ENCODE results near the gene NR4A3. TPM values are rescaled to one million over a fixed set of nuclear protein-coding genes. Genes with fewer than 3 reads are reported as not detected.
A peak's percentile ranks its signal among the peaks of the same experiment; 100 is the strongest.

NR4A3 gene
- total RNA-seq, 1 experiment from 2014 or later, result 0.45 TPM

DNA sequence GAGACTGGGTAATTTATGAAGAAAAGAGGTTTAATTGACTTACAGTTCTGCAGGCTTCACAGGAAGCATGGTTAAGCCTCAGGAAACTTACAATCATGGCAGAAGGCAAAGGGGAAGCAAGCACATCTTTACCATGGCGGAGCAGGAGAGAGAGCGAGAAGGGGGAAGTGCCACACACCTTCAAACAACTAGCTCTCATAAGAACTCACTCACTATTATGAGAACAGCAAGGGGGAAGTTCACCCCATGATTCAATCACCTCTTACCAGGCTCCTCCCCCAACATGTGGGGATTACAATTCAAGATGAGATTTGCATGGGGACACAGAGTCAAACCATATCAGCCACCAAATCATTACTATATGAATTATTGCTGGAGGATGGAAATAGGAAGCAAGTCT, 54.5 kb downstream of the NR4A3 start:
- Histone ChIP-seq H3K36me3 (ENCODE audit: insufficient read depth, low read length) (no peaks in the 10 kb centered on the region), H3K79me2 (ENCODE audit: low read length) (no peaks in the 10 kb centered on the region), H4K20me1 (ENCODE audit: insufficient read depth, low read depth, low read length) (no peaks in the 10 kb centered on the region), H3K4me2 (ENCODE audit: low read depth, low read length, poor library complexity, severe bottlenecking) (peak overlapping the region; percentile 30), H3K4me3 (ENCODE audit: low read length) (no peak overlapping the region), H3K9ac (ENCODE audit: low read length) (no peak overlapping the region), H3K9me3 (ENCODE audit: low read length) (no peaks in the 10 kb centered on the region), H2AFZ (ENCODE audit: low read length) (peak overlapping the region; percentile 77; the same call in 1 of the 2 replicates), H3K27me3 (ENCODE audit: low read length) (no peaks in the 10 kb centered on the region), H3K9me2 (replicated peaks; ENCODE audit: insufficient read depth, low read length) (no peaks in the 10 kb centered on the region), H3K4me1 (ENCODE audit: low read length) (peaks cover 10% of the 10 kb centered on the region), H3K27ac (ENCODE audit: low read length) (no peak overlapping the region)
- peak; percentile 78 for DNase-seq

- H4K20me1 ChIP-seq (ENCODE audit: insufficient read depth, low read depth, low read length), result no peaks in the 10 kb centered on the region
- H3K36me3 ChIP-seq (ENCODE audit: insufficient read depth, low read length), result no peaks in the 10 kb centered on the region
- H3K9me3 ChIP-seq (ENCODE audit: low read length), result no peaks in the 10 kb centered on the region
- no peak overlapping the region for H3K27ac ChIP-seq (ENCODE audit: low read length)
- H3K9ac ChIP-seq (ENCODE audit: low read length), result no peak overlapping the region
- no peaks in the 10 kb centered on the region for H3K79me2 ChIP-seq (ENCODE audit: low read length)
- H2AFZ ChIP-seq (ENCODE audit: low read length), result no peak overlapping the region
- DNase-seq, result no peak
- H3K4me1 ChIP-seq (ENCODE audit: low read length), result peaks cover 10% of the 10 kb centered on the region
- H3K9me2 ChIP-seq (replicated peaks; ENCODE audit: insufficient read depth, low read length), result no peaks in the 10 kb centered on the region
- no peak overlapping the region for H3K4me2 ChIP-seq (ENCODE audit: low read depth, low read length, poor library complexity, severe bottlenecking)
- no peak overlapping the region for H3K4me3 ChIP-seq (ENCODE audit: low read length)
- no peaks in the 10 kb centered on the region; the same call in 1 of the 2 replicates for H3K27me3 ChIP-seq (ENCODE audit: low read length)
Observed at GRCh38 chr9:99878651-99879050, 57.0 kb downstream of the NR4A3 start.

- Histone ChIP-seq H3K79me2 (ENCODE audit: low read length) (no peaks in the 10 kb centered on the region), H3K4me2 (ENCODE audit: low read depth, low read length, poor library complexity, severe bottlenecking) (no peak overlapping the region), H3K4me3 (ENCODE audit: low read length) (no peak overlapping the region), H3K4me1 (ENCODE audit: low read length) (no peaks in the 10 kb centered on the region; the same call in 1 of the 2 replicates), H2AFZ (ENCODE audit: low read length) (no peak overlapping the region), H3K9me2 (replicated peaks; ENCODE audit: insufficient read depth, low read length) (no peaks in the 10 kb centered on the region), H3K27ac (ENCODE audit: low read length) (no peak overlapping the region), H4K20me1 (ENCODE audit: insufficient read depth, low read depth, low read length) (no peaks in the 10 kb centered on the region), H3K9me3 (ENCODE audit: low read length) (no peaks in the 10 kb centered on the region), H3K9ac (ENCODE audit: low read length) (no peak overlapping the region), H3K36me3 (ENCODE audit: insufficient read depth, low read length) (no peaks in the 10 kb centered on the region), H3K27me3 (ENCODE audit: low read length) (no peaks in the 10 kb centered on the region; the same call in 1 of the 2 replicates)
- DNase-seq, result no peak
Observed at GRCh38 chr9:99881769-99882168, 60.1 kb downstream of the NR4A3 start.

GRCh38 chr9:99885747-99886146, 64.1 kb downstream of the NR4A3 start:
- Histone ChIP-seq H3K9me2 (replicated peaks; ENCODE audit: insufficient read depth, low read length) (no peaks in the 10 kb centered on the region), H3K27me3 (ENCODE audit: low read length) (no peaks in the 10 kb centered on the region; the same call in 1 of the 2 replicates), H3K9me3 (ENCODE audit: low read length) (no peaks in the 10 kb centered on the region), H4K20me1 (ENCODE audit: insufficient read depth, low read depth, low read length) (no peaks in the 10 kb centered on the region), H3K4me2 (ENCODE audit: low read depth, low read length, poor library complexity, severe bottlenecking) (no peak overlapping the region), H3K4me3 (ENCODE audit: low read length) (no peak overlapping the region), H3K79me2 (ENCODE audit: low read length) (no peaks in the 10 kb centered on the region), H3K9ac (ENCODE audit: low read length) (no peak overlapping the region), H3K27ac (ENCODE audit: low read length) (no peak overlapping the region), H2AFZ (ENCODE audit: low read length) (no peak overlapping the region), H3K36me3 (ENCODE audit: insufficient read depth, low read length) (no peaks in the 10 kb centered on the region), H3K4me1 (ENCODE audit: low read length) (no peaks in the 10 kb centered on the region)
- no peak for DNase-seq

DNA sequence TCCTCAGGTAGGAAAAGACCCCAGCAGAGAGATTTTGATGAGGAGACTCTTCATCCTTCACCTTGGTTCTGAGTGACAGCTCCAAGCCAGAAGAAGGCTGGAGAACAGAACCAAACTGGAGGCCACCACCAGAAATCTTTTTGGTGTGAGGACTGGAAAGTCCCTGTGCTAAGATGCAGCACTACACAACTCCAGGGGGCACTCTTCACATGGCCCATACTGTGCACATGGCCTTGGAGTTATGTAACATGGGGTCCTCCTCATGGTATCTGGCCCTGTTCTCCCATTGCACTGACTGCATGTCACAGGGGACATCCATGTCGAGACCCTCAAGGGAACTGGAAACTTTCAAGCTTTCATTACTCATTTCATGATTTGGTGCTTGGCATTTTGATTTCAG, 67.4 kb downstream of the NR4A3 start:
- Histone ChIP-seq H3K27me3 (ENCODE audit: low read length) (no peaks in the 10 kb centered on the region), H3K27ac (ENCODE audit: low read length) (no peak overlapping the region), H3K4me1 (ENCODE audit: low read length) (no peaks in the 10 kb centered on the region), H3K4me2 (ENCODE audit: low read depth, low read length, poor library complexity, severe bottlenecking) (no peak overlapping the region), H3K4me3 (ENCODE audit: low read length) (no peak overlapping the region), H4K20me1 (ENCODE audit: insufficient read depth, low read depth, low read length) (no peaks in the 10 kb centered on the region), H3K9me2 (replicated peaks; ENCODE audit: insufficient read depth, low read length) (no peaks in the 10 kb centered on the region), H3K9ac (ENCODE audit: low read length) (no peak overlapping the region), H3K79me2 (ENCODE audit: low read length) (no peaks in the 10 kb centered on the region), H3K36me3 (ENCODE audit: insufficient read depth, low read length) (no peaks in the 10 kb centered on the region), H2AFZ (ENCODE audit: low read length) (no peak overlapping the region), H3K9me3 (ENCODE audit: low read length) (no peaks in the 10 kb centered on the region)
- DNase-seq, result peak; percentile 51

GRCh38 chr9:99894826-99895225, 73.1 kb downstream of the NR4A3 start:
- H3K9me3 ChIP-seq (ENCODE audit: low read length), result no peaks in the 10 kb centered on the region
- no peaks in the 10 kb centered on the region for H3K36me3 ChIP-seq (ENCODE audit: insufficient read depth, low read length)
- no peak overlapping the region for H3K27ac ChIP-seq (ENCODE audit: low read length)
- no peak overlapping the region for H3K4me3 ChIP-seq (ENCODE audit: low read length)
- H3K4me1 ChIP-seq (ENCODE audit: low read length), result no peaks in the 10 kb centered on the region
- no peak for DNase-seq
- H3K4me2 ChIP-seq (ENCODE audit: low read depth, low read length, poor library complexity, severe bottlenecking), result no peak overlapping the region
- no peaks in the 10 kb centered on the region for H3K79me2 ChIP-seq (ENCODE audit: low read length)
- H3K27me3 ChIP-seq (ENCODE audit: low read length), result no peaks in the 10 kb centered on the region
- no peaks in the 10 kb centered on the region for H3K9me2 ChIP-seq (replicated peaks; ENCODE audit: insufficient read depth, low read length)
- no peak overlapping the region for H3K9ac ChIP-seq (ENCODE audit: low read length)
- no peaks in the 10 kb centered on the region for H4K20me1 ChIP-seq (ENCODE audit: insufficient read depth, low read depth, low read length)
- H2AFZ ChIP-seq (ENCODE audit: low read length), result no peak overlapping the region

DNA sequence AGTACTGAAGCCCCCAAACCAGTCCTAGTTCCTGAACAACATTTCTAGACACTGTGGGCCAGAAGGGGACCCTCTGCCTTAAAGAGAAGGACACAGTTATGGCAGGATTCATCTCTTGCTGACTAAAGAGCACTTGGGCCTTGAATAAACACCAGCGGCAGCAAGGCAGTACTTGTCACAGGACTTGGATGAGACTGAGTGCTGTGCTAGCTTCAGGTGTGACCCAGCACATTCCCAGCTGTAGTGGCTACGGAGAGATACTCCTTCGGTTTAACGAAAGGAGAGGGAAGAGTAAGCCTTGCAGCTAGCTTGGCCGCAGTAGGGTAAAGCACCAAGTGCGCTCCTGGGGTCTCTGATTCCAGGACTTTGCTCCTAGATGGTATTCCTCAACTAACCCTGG, 73.8 kb downstream of the NR4A3 start:
- DNase-seq, result no peak
- Histone ChIP-seq H2AFZ (ENCODE audit: low read length) (no peak overlapping the region), H3K4me2 (ENCODE audit: low read depth, low read length, poor library complexity, severe bottlenecking) (no peak overlapping the region), H3K79me2 (ENCODE audit: low read length) (no peaks in the 10 kb centered on the region), H3K4me1 (ENCODE audit: low read length) (no peaks in the 10 kb centered on the region), H3K9ac (ENCODE audit: low read length) (no peak overlapping the region), H3K36me3 (ENCODE audit: insufficient read depth, low read length) (no peaks in the 10 kb centered on the region), H3K4me3 (ENCODE audit: low read length) (no peak overlapping the region), H3K9me3 (ENCODE audit: low read length) (no peaks in the 10 kb centered on the region), H3K27ac (ENCODE audit: low read length) (no peak overlapping the region), H3K9me2 (replicated peaks; ENCODE audit: insufficient read depth, low read length) (no peaks in the 10 kb centered on the region), H3K27me3 (ENCODE audit: low read length) (no peaks in the 10 kb centered on the region), H4K20me1 (ENCODE audit: insufficient read depth, low read depth, low read length) (no peaks in the 10 kb centered on the region)

DNA sequence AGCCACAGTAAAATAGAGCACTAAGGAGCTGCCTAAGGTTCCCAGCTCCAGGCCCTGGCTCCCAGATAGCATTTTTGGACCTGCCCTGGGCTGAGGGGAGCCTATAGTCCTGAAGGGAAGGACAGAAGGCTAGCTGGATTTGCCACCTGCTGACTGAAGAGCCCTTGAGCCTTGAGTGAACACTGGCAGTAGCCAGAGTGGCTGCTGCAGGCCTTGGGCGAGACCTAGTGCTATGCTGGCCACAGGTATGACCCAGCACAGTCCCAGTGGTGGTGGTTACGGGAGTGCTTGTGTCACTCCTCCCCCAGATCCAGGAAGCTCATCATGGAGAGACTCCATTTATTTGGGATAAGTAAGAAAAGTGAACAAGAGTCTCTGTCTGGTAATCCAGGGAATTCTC, 74.4 kb downstream of the NR4A3 start:
- H3K36me3 ChIP-seq (ENCODE audit: insufficient read depth, low read length), result no peaks in the 10 kb centered on the region
- H3K27ac ChIP-seq (ENCODE audit: low read length), result no peak overlapping the region

GRCh38 chr9:99903393-99903792, 81.7 kb downstream of the NR4A3 start:
- H3K27me3 ChIP-seq (ENCODE audit: low read length), result no peaks in the 10 kb centered on the region
- H3K9ac ChIP-seq (ENCODE audit: low read length), result no peak overlapping the region
- no peaks in the 10 kb centered on the region for H3K9me3 ChIP-seq (ENCODE audit: low read length)
- H3K9me2 ChIP-seq (replicated peaks; ENCODE audit: insufficient read depth, low read length), result no peaks in the 10 kb centered on the region
- no peak overlapping the region for H2AFZ ChIP-seq (ENCODE audit: low read length)
- H3K27ac ChIP-seq (ENCODE audit: low read length), result no peak overlapping the region
- no peak overlapping the region for H3K4me3 ChIP-seq (ENCODE audit: low read length)
- no peaks in the 10 kb centered on the region for H3K36me3 ChIP-seq (ENCODE audit: insufficient read depth, low read length)
- no peak for DNase-seq
- no peak overlapping the region for H3K4me2 ChIP-seq (ENCODE audit: low read depth, low read length, poor library complexity, severe bottlenecking)
- 0 out of 2 replicates have a peak, but pooled peaks cover 3% of the 10 kb centered on the region for H4K20me1 ChIP-seq (ENCODE audit: insufficient read depth, low read depth, low read length)
- peaks cover 5% of the 10 kb centered on the region; the same call in 1 of the 2 replicates for H3K79me2 ChIP-seq (ENCODE audit: low read length)
- peaks cover 14% of the 10 kb centered on the region for H3K4me1 ChIP-seq (ENCODE audit: low read length)

More for the DNA sequence above, 74.4 kb downstream of the NR4A3 start:
- Histone ChIP-seq H3K27me3 (ENCODE audit: low read length) (no peaks in the 10 kb centered on the region), H4K20me1 (ENCODE audit: insufficient read depth, low read depth, low read length) (no peaks in the 10 kb centered on the region), H3K4me2 (ENCODE audit: low read depth, low read length, poor library complexity, severe bottlenecking) (no peak overlapping the region), H3K4me1 (ENCODE audit: low read length) (no peaks in the 10 kb centered on the region), H3K79me2 (ENCODE audit: low read length) (no peaks in the 10 kb centered on the region), H3K9me2 (replicated peaks; ENCODE audit: insufficient read depth, low read length) (no peaks in the 10 kb centered on the region), H3K9me3 (ENCODE audit: low read length) (no peaks in the 10 kb centered on the region), H3K9ac (ENCODE audit: low read length) (no peak overlapping the region), H2AFZ (ENCODE audit: low read length) (no peak overlapping the region), H3K4me3 (ENCODE audit: low read length) (no peak overlapping the region)
- DNase-seq, result no peak
